Kidney epithelial cell (primary cell): ENCODE measurements around the gene CCDC121. TPM values are rescaled to one million over a fixed set of nuclear protein-coding genes. Genes with fewer than 3 reads are reported as not detected.

Experiments
- DNase-seq: peaks from one replicate; pipeline ENCODE4 v3.0.0-alpha.2; 2010; ENCODE audit warnings: low read depth
- H3K27me3 ChIP-seq: 2 replicates; pipeline ENCODE4 v1.6.0; 2011; ENCODE audit warnings: low read length; ENCODE audit not compliant: control insufficient read depth, insufficient read depth
- H3K36me3 ChIP-seq: 2 replicates; pipeline ENCODE4 v1.5.1; 2011; ENCODE audit warnings: low read length; ENCODE audit not compliant: control insufficient read depth, insufficient read depth
- H3K4me3 ChIP-seq: 2 replicates; pipeline ENCODE4 v1.5.1; 2011; ENCODE audit warnings: low read depth, mild to moderate bottlenecking, control low read depth, low read length
- CTCF ChIP-seq: IDR thresholded peaks from 2 replicates; pipeline ENCODE4 v1.5.1; 2011; ENCODE audit warnings: mild to moderate bottlenecking, moderate library complexity, low read length, control low read depth, inconsistent platforms; ENCODE audit not compliant: insufficient read depth, poor library complexity, severe bottlenecking
- total RNA-seq: library from RNA; depleted of rRNA; stranded (reverse); fragments of >200 nt; gene quantifications from 2 replicates; pipeline ENCODE4 v1.2.3, GENCODE V29; 2015

CCDC121 gene
- total RNA-seq, 1 donor from 2014 or later: 3.6 TPM

- no peaks in the 10 kb centered on the region for H3K27me3 ChIP-seq
- TF ChIP-seq CTCF: no peak
- H3K4me3 ChIP-seq: peak overlapping the region; percentile 61
- no peaks in the 10 kb centered on the region for H3K36me3 ChIP-seq
- DNase-seq: no peak
Measured at GRCh38 chr2:27582129-27582694, 46.6 kb downstream of the CCDC121 start.

GRCh38 chr2:27581417-27582128 is 47.2 kb downstream of the CCDC121 start:
- TF ChIP-seq CTCF: no peak
- Histone ChIP-seq H3K27me3 (no peaks in the 10 kb centered on the region), H3K4me3 (no peak overlapping the region), H3K36me3 (no peaks in the 10 kb centered on the region)
- DNase-seq: no peak

Other genes starting within 250 kb of the CCDC121 start
- gene ZNF513, start 248.3 kb downstream of the CCDC121 start, total RNA-seq: 10.3 and 11.5 TPM in 2 replicates
- gene PPM1G, start 219.4 kb downstream of the CCDC121 start, total RNA-seq: 110 and 121 TPM in 2 replicates
- gene NRBP1, start 200.4 kb downstream of the CCDC121 start, total RNA-seq: 105 TPM in 2 replicates
- gene KRTCAP3, start 186.6 kb downstream of the CCDC121 start, total RNA-seq: 8.1 and 10.0 TPM in 2 replicates
- gene IFT172, start 139.3 kb downstream of the CCDC121 start, total RNA-seq: 11.2 and 21.6 TPM in 2 replicates
- 28.2 and 30.0 TPM in 2 replicates for gene FNDC4, start 133.8 kb downstream of the CCDC121 start, total RNA-seq
- gene GCKR, start 132.2 kb downstream of the CCDC121 start, total RNA-seq: 0.27 and 0.88 TPM in 2 replicates
- gene ZNF512, start 46.0 kb downstream of the CCDC121 start, total RNA-seq: 34.5 and 55.9 TPM in 2 replicates
- gene GPN1, start within 50 bp of the CCDC121 start, total RNA-seq: 55.2 and 58.3 TPM in 2 replicates
- gene SUPT7L, start 34.6 kb upstream of the CCDC121 start, total RNA-seq: 25.6 and 36.3 TPM in 2 replicates
- 25.0 and 26.4 TPM in 2 replicates for gene SLC4A1AP, start 34.9 kb upstream of the CCDC121 start, total RNA-seq
- 121 and 139 TPM in 2 replicates for gene MRPL33, start 142.7 kb upstream of the CCDC121 start, total RNA-seq